Mesenchymal stem cell (in vitro differentiated cells and primary cell): ENCODE measurements around the gene EIF4H.

ENCODE experiments used
- DNase-seq: peaks from one replicate; pipeline ENCODE4 v3.0.0-alpha.2; 2013
- H2AFZ ChIP-seq: one replicate; pipeline ENCODE4 v1.6.1; 2013; ENCODE audit warnings: low read depth, mild to moderate bottlenecking, control low read depth, inconsistent platforms, low read length, moderate library complexity
- H2AK5ac ChIP-seq: 2 replicates; pipeline ENCODE4 v1.6.1; 2013; ENCODE audit warnings: low read length, moderate library complexity, mild to moderate bottlenecking, inconsistent platforms; ENCODE audit not compliant: severe bottlenecking
- H2BK120ac ChIP-seq: one replicate; pipeline ENCODE4 v1.6.1; 2013; ENCODE audit warnings: low read depth, mild to moderate bottlenecking, inconsistent platforms, low read length, moderate library complexity
- H2BK12ac ChIP-seq, 2 experiments: one replicate each; pipeline ENCODE4 v1.6.1; 2013; ENCODE audit warnings: inconsistent platforms in 2 of 2, low read length in 2 of 2, mild to moderate bottlenecking in 2 of 2, moderate library complexity in 2 of 2, control low read depth in 1 of 2
- H2BK15ac ChIP-seq: one replicate; pipeline ENCODE4 v1.6.1; 2013; ENCODE audit warnings: mild to moderate bottlenecking, low read depth, inconsistent platforms; ENCODE audit not compliant: poor library complexity, severe bottlenecking
- H2BK5ac ChIP-seq: 2 replicates; pipeline ENCODE4 v1.6.1; 2013; ENCODE audit warnings: low read depth, mild to moderate bottlenecking, low read length, control low read depth, inconsistent platforms; ENCODE audit not compliant: poor library complexity, severe bottlenecking
- H3K14ac ChIP-seq, 2 experiments: one replicate each; pipeline ENCODE4 v1.6.1; 2013; ENCODE audit warnings: inconsistent platforms in 2 of 2, low read length in 2 of 2, control low read depth in 1 of 2, mild to moderate bottlenecking in 1 of 2, moderate library complexity in 1 of 2
- H3K18ac ChIP-seq, 2 experiments: one replicate each; pipeline ENCODE4 v1.6.1; 2013; ENCODE audit warnings: inconsistent platforms in 2 of 2, low read length in 2 of 2, control low read depth in 1 of 2, low read depth in 1 of 2, mild to moderate bottlenecking in 1 of 2
- H3K23ac ChIP-seq, 2 experiments: one replicate each; pipeline ENCODE4 v1.6.1; 2013; ENCODE audit warnings: inconsistent platforms in 2 of 2, low read length in 2 of 2, mild to moderate bottlenecking in 2 of 2, moderate library complexity in 2 of 2, control low read depth in 1 of 2
- H3K27ac ChIP-seq: 2 replicates; pipeline ENCODE4 v1.5.1; 2013; ENCODE audit warnings: mild to moderate bottlenecking, moderate library complexity, low read length, control low read depth, inconsistent platforms; ENCODE audit not compliant: poor library complexity, severe bottlenecking
- H3K27me3 ChIP-seq, 2 experiments: 2 replicates each; pipeline versions ENCODE4 v1.6.1 to v1.7.0; 2013; ENCODE audit warnings: low read length in 2 of 2, mild to moderate bottlenecking in 2 of 2, moderate library complexity in 2 of 2, control low read depth in 1 of 2, inconsistent platforms in 1 of 2; ENCODE audit not compliant: control insufficient read depth in 1 of 2, insufficient read depth in 1 of 2
- H3K36me3 ChIP-seq, 2 experiments: 2 replicates each; pipeline versions ENCODE4 v1.6.1 to v1.7.0; 2013; ENCODE audit warnings: low read length in 2 of 2, control low read depth in 1 of 2, inconsistent platforms in 1 of 2, low read depth in 1 of 2, mild to moderate bottlenecking in 1 of 2; ENCODE audit not compliant: insufficient read depth in 2 of 2, control insufficient read depth in 1 of 2
- H3K4ac ChIP-seq, 2 experiments: one replicate each; pipeline ENCODE4 v1.6.1; 2013; ENCODE audit warnings: inconsistent platforms in 2 of 2, low read length in 2 of 2, mild to moderate bottlenecking in 2 of 2, moderate library complexity in 2 of 2, control low read depth in 1 of 2, low read depth in 1 of 2
- H3K4me1 ChIP-seq: 2 replicates; pipeline ENCODE4 v1.6.1; 2013; ENCODE audit warnings: low read depth, low read length, control low read depth; ENCODE audit not compliant: control insufficient read depth, insufficient read depth
- H3K4me2 ChIP-seq: 2 replicates; pipeline ENCODE4 v1.6.1; 2013; ENCODE audit warnings: low read length, mild to moderate bottlenecking, inconsistent platforms; ENCODE audit not compliant: poor library complexity, severe bottlenecking
- H3K4me3 ChIP-seq, 2 experiments: 2 replicates each; pipeline versions ENCODE4 v1.5.1 to v1.7.0; 2013; ENCODE audit warnings: low read length in 2 of 2, mild to moderate bottlenecking in 2 of 2, control low read depth in 1 of 2, low read depth in 1 of 2; ENCODE audit not compliant: insufficient read depth in 1 of 2
- H3K79me1 ChIP-seq: replicated peaks from 2 replicates; pipeline ENCODE4 v1.6.1; 2013; ENCODE audit warnings: mild to moderate bottlenecking, control low read depth, low read length, inconsistent platforms; ENCODE audit not compliant: poor library complexity, severe bottlenecking
- H3K9ac ChIP-seq: 2 replicates; pipeline ENCODE4 v1.7.0; 2013; ENCODE audit warnings: mild to moderate bottlenecking, low read length, moderate library complexity
- H3K9me3 ChIP-seq: 2 replicates; pipeline ENCODE4 v1.7.0; 2013; ENCODE audit warnings: mild to moderate bottlenecking, low read length; ENCODE audit not compliant: control insufficient read depth
- H4K8ac ChIP-seq: one replicate; pipeline ENCODE4 v1.6.1; 2013; ENCODE audit warnings: inconsistent platforms, mild to moderate bottlenecking, low read length, moderate library complexity
- H4K91ac ChIP-seq: one replicate; pipeline ENCODE4 v1.6.1; 2013; ENCODE audit warnings: mild to moderate bottlenecking, low read length, inconsistent platforms
- WGBS: methylation state at CpG from one replicate; pipeline ENCODE4 v1.1.7; 2013; ENCODE audit warnings: mixed read lengths; 5-methylcytosine and 5-hydroxymethylcytosine counted together

The EIF4H gene

DNA sequence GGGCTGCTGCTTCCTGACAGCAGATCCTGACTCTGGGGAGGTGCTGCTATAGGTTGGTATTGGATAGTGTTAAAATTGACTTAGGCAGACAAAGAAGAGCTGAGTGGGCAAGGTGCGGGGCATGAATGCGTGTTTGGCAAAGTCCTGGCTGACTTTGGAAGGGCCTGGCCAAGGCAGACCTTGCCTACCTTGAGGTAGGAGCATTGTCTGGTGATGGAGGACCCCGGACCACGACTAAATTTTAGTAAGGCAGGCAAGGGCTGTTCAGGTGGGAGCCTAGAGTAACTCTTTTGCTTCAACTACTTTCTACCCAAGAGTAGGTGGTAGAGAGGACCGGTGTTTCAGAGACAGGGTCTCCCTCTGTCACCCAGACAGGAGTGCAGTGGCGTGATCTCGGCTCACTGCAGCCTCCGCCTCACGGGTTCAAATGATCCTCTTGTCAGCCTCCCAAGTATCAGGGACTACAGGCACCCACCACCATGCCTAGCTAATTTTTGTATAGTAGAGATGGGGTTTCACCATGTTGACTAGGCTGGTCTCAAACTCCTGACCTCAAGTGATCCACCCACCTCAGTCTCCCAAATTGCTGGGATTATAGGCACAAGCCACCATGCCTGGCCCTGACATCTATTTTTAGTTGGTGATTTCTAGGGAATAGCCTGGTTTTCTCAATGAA lies 23.4 kb downstream of the EIF4H start:
- 98% methylated on average over 5 of the region's 9 CpGs for WGBS
- Histone ChIP-seq H2AK5ac (no peak overlapping the region), H4K8ac (no peak overlapping the region), H3K18ac (no peak overlapping the region), H3K9me3 (no peaks in the 10 kb centered on the region), H2AFZ (no peak overlapping the region), H3K36me3 (peaks cover 51 to 58% of the 10 kb centered on the region in 2 experiments), H2BK5ac (no peak overlapping the region), H2BK15ac (no peak overlapping the region), H3K27me3 (no peaks in the 10 kb centered on the region), H2BK120ac (no peak overlapping the region), H2BK12ac (no peak overlapping the region), H3K9ac (no peak overlapping the region), H3K27ac (no peak overlapping the region), H3K4me1 (peaks cover 9% of the 10 kb centered on the region), H3K4me2 (no peak overlapping the region), H4K91ac (no peak overlapping the region), H3K14ac (no peak overlapping the region), H3K79me1 (peaks cover 18% of the 10 kb centered on the region), H3K23ac (no peak overlapping the region), H3K4ac (no peak overlapping the region), H3K4me3 (no peak overlapping the region)
- DNase-seq = no peak

DNA sequence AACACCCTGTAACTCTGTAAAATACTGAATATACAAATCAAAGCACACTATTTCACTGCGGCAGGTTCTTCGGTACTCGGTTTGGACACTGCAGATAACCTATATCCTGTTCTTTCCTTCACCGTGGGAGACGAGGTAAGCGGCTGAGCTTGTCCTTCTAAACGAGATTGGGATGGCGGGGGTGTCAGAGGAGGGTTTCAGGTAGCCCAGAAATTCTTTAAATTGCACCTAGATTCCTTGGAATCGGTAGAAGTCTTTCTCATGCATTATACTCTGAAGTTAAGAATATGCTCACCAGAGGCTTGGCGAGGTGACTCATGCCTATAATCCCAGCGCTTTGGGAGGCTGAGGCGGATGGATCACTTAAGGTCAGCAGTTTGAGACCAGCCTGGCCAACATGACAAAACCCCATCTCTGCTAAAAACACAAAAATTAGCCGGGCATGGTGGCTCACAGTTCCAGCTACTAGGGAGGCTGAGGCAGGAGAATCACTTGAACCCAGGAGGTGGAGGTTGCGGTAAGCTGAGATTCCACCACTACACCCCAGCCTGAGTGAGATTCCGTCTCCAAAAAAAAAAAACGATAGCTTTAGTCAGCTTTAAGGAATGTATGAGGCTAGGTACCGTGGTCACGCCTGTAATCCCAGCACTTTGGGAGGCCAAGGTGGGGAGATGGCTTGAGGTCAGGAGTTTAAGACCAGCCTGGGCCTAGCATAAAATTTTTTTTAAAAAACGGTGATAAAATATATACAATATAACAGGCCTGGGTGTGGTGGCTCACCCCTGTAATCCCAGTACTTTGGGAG lies 25.6 kb downstream of the EIF4H start:
- no peak overlapping the region for H2AK5ac ChIP-seq
- no peaks in the 10 kb centered on the region for H3K9me3 ChIP-seq
- H3K79me1 ChIP-seq = peaks cover 8% of the 10 kb centered on the region
- WGBS = 77% methylated on average over 19 of the region's 19 CpGs
- peaks cover 33 to 37% of the 10 kb centered on the region in 2 experiments for H3K36me3 ChIP-seq
- no peak overlapping the region for H4K91ac ChIP-seq
- H2BK15ac ChIP-seq = no peak overlapping the region
- H3K23ac ChIP-seq = no peak overlapping the region
- H3K27me3 ChIP-seq = no peaks in the 10 kb centered on the region
- H3K4me1 ChIP-seq = peaks cover 10% of the 10 kb centered on the region
- no peak overlapping the region for H2BK5ac ChIP-seq
- H3K14ac ChIP-seq = no peak overlapping the region
- H3K27ac ChIP-seq = peak overlapping the region; percentile 57
- DNase-seq = peak; percentile 46
- no peak overlapping the region for H4K8ac ChIP-seq
- peak overlapping the region; percentile 9 to 22 for H3K18ac ChIP-seq
- no peak overlapping the region for H2BK12ac ChIP-seq
- no peak overlapping the region for H3K4me2 ChIP-seq
- no peak overlapping the region for H3K4me3 ChIP-seq
- no peak overlapping the region for H2BK120ac ChIP-seq
- H2AFZ ChIP-seq = no peak overlapping the region
- H3K9ac ChIP-seq = no peak overlapping the region
- no peak overlapping the region for H3K4ac ChIP-seq

DNA sequence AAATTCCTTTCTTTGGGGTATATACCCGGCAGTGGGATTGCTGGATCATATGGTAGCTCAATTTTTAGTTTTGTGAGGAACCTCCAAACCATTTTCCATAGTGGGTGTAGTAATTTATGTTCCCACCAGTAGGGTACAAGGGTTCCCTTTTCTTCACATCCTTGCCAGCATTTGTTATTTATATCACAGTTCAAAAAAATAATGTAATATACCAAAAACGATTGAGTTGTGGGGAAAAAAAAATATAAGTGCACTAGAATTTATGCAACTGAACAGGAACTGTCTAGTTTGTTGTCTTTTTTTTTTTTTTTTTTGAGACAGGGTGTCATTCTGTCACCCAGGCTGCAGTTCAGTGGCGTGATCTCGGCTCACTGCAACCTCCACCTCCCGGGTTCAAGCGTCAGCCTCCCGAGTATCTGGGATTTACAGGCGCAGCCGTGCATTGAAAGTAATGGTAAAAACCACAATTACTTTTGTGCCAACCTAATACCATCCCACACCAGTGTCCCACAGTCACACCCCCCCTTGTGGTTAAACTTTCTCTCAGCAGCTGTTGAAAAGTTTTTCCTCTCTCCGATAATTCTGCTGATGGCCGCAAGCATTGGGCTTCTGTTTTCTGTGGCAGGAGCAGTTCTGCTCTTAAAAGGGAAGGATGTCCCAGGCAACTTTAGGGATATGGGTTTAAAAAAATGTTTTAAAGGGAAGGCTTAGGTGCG lies 28.8 kb downstream of the EIF4H start:
- Histone ChIP-seq H3K36me3 (peaks cover 12 to 14% of the 10 kb centered on the region in 2 experiments), H2AK5ac (no peak overlapping the region), H3K14ac (no peak overlapping the region), H3K27me3 (no peaks in the 10 kb centered on the region), H2BK12ac (no peak overlapping the region), H3K4me1 (peaks cover 14% of the 10 kb centered on the region), H3K4me2 (no peak overlapping the region), H2BK15ac (no peak overlapping the region), H2BK5ac (no peak overlapping the region), H3K9ac (peak overlapping the region; percentile 9), H3K23ac (no peak overlapping the region), H3K4ac (no peak overlapping the region), H4K8ac (no peak overlapping the region), H3K18ac (no peak overlapping the region), H4K91ac (no peak overlapping the region), H3K79me1 (peaks cover under 1% of the 10 kb centered on the region), H3K9me3 (no peaks in the 10 kb centered on the region), H3K4me3 (no peak overlapping the region), H2BK120ac (no peak overlapping the region), H3K27ac (no peak overlapping the region), H2AFZ (no peak overlapping the region)
- 80% methylated on average over 11 of the region's 12 CpGs for WGBS
- peak; percentile 63 for DNase-seq
